Small intestine (tissue), 7 donors: ENCODE results near the gene GSS. TPM values are rescaled to one million over a fixed set of nuclear protein-coding genes. Genes with fewer than 3 reads are reported as not detected.

Experiments used
- DNase-seq, 2 donors: peaks; one replicate each; pipeline versions ENCODE4 v3.0.0 to v3.0.0-alpha.2; 2013
- FAIRE-seq: peaks from 2 replicates; lab custom pipeline; 2012; peaks lifted over from hg19 to GRCh38; lab: Jason Lieb, UNC
- H3K27ac ChIP-seq, 3 donors: one replicate each; pipeline ENCODE4 v1.5.1; 2013; ENCODE audit warnings: low read length in 2 of 3, mild to moderate bottlenecking in 2 of 3, control low read depth in 1 of 3, inconsistent platforms in 1 of 3, low read depth in 1 of 3, moderate library complexity in 1 of 3
- H3K27me3 ChIP-seq, 3 donors: one replicate each; pipeline ENCODE4 v1.6.1; 2013; ENCODE audit warnings: low read length in 3 of 3, inconsistent platforms in 1 of 3; ENCODE audit not compliant: control insufficient read depth in 3 of 3, insufficient read depth in 3 of 3
- H3K36me3 ChIP-seq, 3 donors: one replicate each; pipeline ENCODE4 v1.6.1; 2013; ENCODE audit warnings: low read length in 3 of 3, inconsistent platforms in 1 of 3, low read depth in 1 of 3, mild to moderate bottlenecking in 1 of 3, moderate library complexity in 1 of 3; ENCODE audit not compliant: control insufficient read depth in 3 of 3, insufficient read depth in 2 of 3
- H3K4me1 ChIP-seq, 3 donors: one replicate each; pipeline ENCODE4 v1.6.1; 2013; ENCODE audit warnings: low read length in 2 of 3, inconsistent platforms in 1 of 3, low read depth in 1 of 3, mild to moderate bottlenecking in 1 of 3, moderate library complexity in 1 of 3; ENCODE audit not compliant: control insufficient read depth in 3 of 3, insufficient read depth in 2 of 3
- H3K4me3 ChIP-seq, 3 donors: one replicate each; pipeline ENCODE4 v1.5.1; 2013; ENCODE audit warnings: low read length in 3 of 3, control low read depth in 1 of 3, inconsistent platforms in 1 of 3, low read depth in 1 of 3, mild to moderate bottlenecking in 1 of 3, moderate library complexity in 1 of 3
- H3K9me3 ChIP-seq, 2 donors: one replicate each; pipeline ENCODE4 v1.6.1; 2013; ENCODE audit warnings: low read depth in 1 of 2, low read length in 1 of 2; ENCODE audit not compliant: control insufficient read depth in 2 of 2, insufficient read depth in 1 of 2
- WGBS, 3 donors: extraction: QIAGEN DNeasy Blood & Tissue Kit; methylation state at CpG; one replicate each; pipeline ENCODE4 v1.1.7; 2013; 5-methylcytosine and 5-hydroxymethylcytosine counted together
- polyA plus RNA-seq, 4 donors: library from polyadenylated mRNA; stranded (reverse) in 3 of 4; unstranded in 1 of 4; fragments of 200-250 nt in 3 of 4; fragments of 120-200 nt in 1 of 4; gene quantifications; one replicate each; pipeline versions ENCODE4 v1.2.1 to v1.2.3, GENCODE V29; 2013
- donor health status: healthy with polysubstance abuse.
- donor health status: control.
- donor health status: control.
- donor health status: Bipolar disorder and iron deficiency.
- donor health status: healthy.

The GSS gene
- polyA plus RNA-seq, 4 donors: 17.4 to 79.2 (median 57.8) TPM

GRCh38 chr20:34922654-34923381 is 32.8 kb downstream of the GSS start:
- DNase-seq: peak in 1 of 2 donors; percentile 42
- Histone ChIP-seq H3K9me3 (peaks cover 0 to 5% of the 10 kb centered on the region in 2 donors), H3K27ac (no peak overlapping the region), H3K27me3 (no peaks in the 10 kb centered on the region), H3K36me3 (peaks cover 11 to 53% (median 30%) of the 10 kb centered on the region in 3 donors), H3K4me1 (peaks cover 0 to 2% (median 0%) of the 10 kb centered on the region in 3 donors), H3K4me3 (no peak overlapping the region)
- 80 to 88% (median 86%) methylated on average over 5 of the region's 5 CpGs for WGBS, 3 donors
- no peak for FAIRE-seq

GRCh38 chr20:34921436-34921835 is 34.2 kb downstream of the GSS start:
- FAIRE-seq (no peak), DNase-seq (no peak)
- H3K4me3 ChIP-seq: no peak overlapping the region
- WGBS, 3 donors: 58 to 72% (median 69%) methylated on average over 3 of the region's 3 CpGs
- no peaks in the 10 kb centered on the region for H3K27me3 ChIP-seq
- H3K9me3 ChIP-seq: peaks cover 0 to 5% of the 10 kb centered on the region in 2 donors
- H3K27ac ChIP-seq: no peak overlapping the region
- H3K4me1 ChIP-seq: peaks cover 0 to 12% (median 2%) of the 10 kb centered on the region in 3 donors
- peaks cover 11 to 43% (median 22%) of the 10 kb centered on the region in 3 donors for H3K36me3 ChIP-seq

- DNase-seq (no peak), FAIRE-seq (no peak)
- no peaks in the 10 kb centered on the region for H3K27me3 ChIP-seq
- H3K4me1 ChIP-seq: peaks cover 0 to 24% (median 2%) of the 10 kb centered on the region in 3 donors
- H3K9me3 ChIP-seq: peaks cover 0 to 5% of the 10 kb centered on the region in 2 donors
- H3K36me3 ChIP-seq: peaks cover 11 to 34% (median 12%) of the 10 kb centered on the region in 3 donors
- H3K27ac ChIP-seq: no peak overlapping the region
- no peak overlapping the region for H3K4me3 ChIP-seq
These were observed 35.6 kb downstream of the GSS start for GRCh38 chr20:34920055-34920454.

GRCh38 chr20:34916774-34917354 is 38.7 kb downstream of the GSS start:
- DNase-seq: peak; percentile 82 to 96
- H3K9me3 ChIP-seq: no peaks in the 10 kb centered on the region
- H3K27me3 ChIP-seq: no peaks in the 10 kb centered on the region
- H3K36me3 ChIP-seq: peaks cover under 1 to 32% (median 11%) of the 10 kb centered on the region in 3 donors
- no peak for FAIRE-seq
- 15 to 56% (median 37%) methylated on average over 2 of the region's 2 CpGs for WGBS, 3 donors
- peaks cover 3 to 40% (median 13%) of the 10 kb centered on the region in 3 donors for H3K4me1 ChIP-seq
- H3K27ac ChIP-seq: peak overlapping the region; percentile 56 to 82 (median 71)
- no peak overlapping the region for H3K4me3 ChIP-seq

- DNase-seq (peak; percentile 39 to 69), FAIRE-seq (no peak)
- no peak overlapping the region for H3K4me3 ChIP-seq
- 24 to 68% (median 43%) methylated on average over 4 of the region's 4 CpGs for WGBS, 3 donors
- no peaks in the 10 kb centered on the region for H3K9me3 ChIP-seq
- H3K36me3 ChIP-seq: peaks cover 0 to 22% (median 11%) of the 10 kb centered on the region in 3 donors
- H3K4me1 ChIP-seq: peaks cover 3 to 40% (median 13%) of the 10 kb centered on the region in 3 donors
- no peaks in the 10 kb centered on the region for H3K27me3 ChIP-seq
- peak overlapping the region; percentile 64 to 76 (median 71) for H3K27ac ChIP-seq
These were observed 39.7 kb downstream of the GSS start for GRCh38 chr20:34915749-34916455.

GRCh38 chr20:34915131-34915530 is 40.5 kb downstream of the GSS start:
- Histone ChIP-seq H3K36me3 (peaks cover 0 to 15% (median 7%) of the 10 kb centered on the region in 3 donors), H3K9me3 (no peaks in the 10 kb centered on the region), H3K27ac (peak overlapping the region in 2 of 3 donors; percentile 58 to 76), H3K4me3 (no peak overlapping the region), H3K4me1 (peaks cover 3 to 40% (median 13%) of the 10 kb centered on the region in 3 donors), H3K27me3 (no peaks in the 10 kb centered on the region)
- WGBS, 3 donors: 33 to 66% (median 53%) methylated on average over 4 of the region's 4 CpGs
- no peak for FAIRE-seq
- peak; percentile 27 to 51 for DNase-seq

GRCh38 chr20:34907616-34908469 is 47.8 kb downstream of the GSS start:
- peaks cover 0 to 5% (median 0%) of the 10 kb centered on the region in 3 donors for H3K36me3 ChIP-seq
- H3K4me3 ChIP-seq: no peak overlapping the region
- DNase-seq (peak; percentile 15 to 81), FAIRE-seq (no peak)
- peaks cover 4 to 12% (median 5%) of the 10 kb centered on the region in 3 donors for H3K4me1 ChIP-seq
- peak overlapping the region in 2 of 3 donors; percentile 27 to 54 for H3K27ac ChIP-seq
- H3K27me3 ChIP-seq: no peaks in the 10 kb centered on the region
- WGBS, 3 donors: 34 to 41% (median 35%) methylated on average over 7 of the region's 7 CpGs
- no peaks in the 10 kb centered on the region for H3K9me3 ChIP-seq
